Spleen (tissue), 11 donors: Measurements from ENCODE around the gene MYO16. TPM values are rescaled to one million over a fixed set of nuclear protein-coding genes. Genes with fewer than 3 reads are reported as not detected.

Experiments
- DNase-seq: peaks from one replicate; pipeline ENCODE4 v3.0.0-alpha.2; 2020
- H3K27ac ChIP-seq, 8 donors: fragments of 200-600 bp; sonication (generic) in 7 of 8; 1 replicate in 4 of 8; 2 replicates in 4 of 8; pipeline versions ENCODE4 v1.5.0 to v1.8.0; 2016 to 2021; ENCODE audit warnings: inconsistent platforms in 4 of 8, mild to moderate bottlenecking in 4 of 8, moderate library complexity in 1 of 8
- H3K27me3 ChIP-seq, 7 donors: fragments of 200-600 bp; sonication (generic) in 6 of 7; replicated peaks in 1 of 7; 1 replicate in 4 of 7; 2 replicates in 3 of 7; pipeline versions ENCODE4 v1.5.0 to v1.8.0; 2016 to 2021; ENCODE audit warnings: inconsistent platforms in 3 of 7, mild to moderate bottlenecking in 1 of 7
- H3K36me3 ChIP-seq, 6 donors: fragments of 200-600 bp; sonication (generic) in 5 of 6; 1 replicate in 4 of 6; 2 replicates in 2 of 6; pipeline versions ENCODE4 v1.5.0 to v1.8.0; 2016 to 2021; ENCODE audit warnings: inconsistent platforms in 2 of 6
- H3K4me1 ChIP-seq, 6 donors: fragments of 200-600 bp; sonication (generic) in 5 of 6; 1 replicate in 3 of 6; 2 replicates in 3 of 6; pipeline versions ENCODE4 v1.5.0 to v1.8.0; 2016 to 2021; ENCODE audit warnings: inconsistent platforms in 3 of 6
- H3K4me3 ChIP-seq, 8 donors: fragments of 200-600 bp; sonication (generic) in 7 of 8; 1 replicate in 4 of 8; 2 replicates in 4 of 8; pipeline versions ENCODE4 v1.5.0 to v1.8.0; 2016 to 2021; ENCODE audit warnings: inconsistent platforms in 4 of 8, mild to moderate bottlenecking in 4 of 8, moderate library complexity in 2 of 8
- H3K9me3 ChIP-seq, 8 donors: fragments of 200-600 bp; sonication (generic) in 7 of 8; 1 replicate in 4 of 8; 2 replicates in 4 of 8; pipeline versions ENCODE4 v1.5.0 to v1.8.0; 2016 to 2021; ENCODE audit warnings: inconsistent platforms in 4 of 8
- CTCF ChIP-seq, 11 experiments: fragments of 200-600 bp in 7 of 11; fragments of 450-650 bp in 4 of 11; sonication (generic) in 4 of 11; IDR thresholded peaks in 8 of 11; conservative IDR thresholded peaks in 3 of 11; 1 replicate in 7 of 11; 2 replicates in 4 of 11; pipeline versions ENCODE4 v1.4.0 to v1.8.0; 2016 to 2021; ENCODE audit warnings: antibody characterized with exemption in 11 of 11, inconsistent platforms in 4 of 11, mild to moderate bottlenecking in 1 of 11
- POLR2A ChIP-seq, 3 donors: fragments of 450-650 bp; IDR thresholded peaks; one replicate each; pipeline ENCODE4 v1.5.1; 2017; ENCODE audit warnings: antibody characterized with exemption in 3 of 3, mild to moderate bottlenecking in 1 of 3
- POLR2AphosphoS5 ChIP-seq, 3 donors: sonication (generic); formaldehyde crosslinking; IDR thresholded peaks; one replicate each; pipeline ENCODE4 v1.5.1; 2017; ENCODE audit warnings: antibody characterized with exemption in 3 of 3
- WGBS, 5 donors: extraction: QIAGEN DNeasy Blood & Tissue Kit in 3 of 5; methylation state at CpG; one replicate each; pipeline versions ENCODE4 v1.1.5 to v1.1.7; 2013 to 2018; 5-methylcytosine and 5-hydroxymethylcytosine counted together
- intact Hi-C: fragments of 100-400 bp; cut with DNase I; formaldehyde crosslinking; loops from one replicate; pipeline ENCODE4 v1.15.0; 2023; ENCODE audit warnings: low total_unique reads
- polyA plus RNA-seq, 3 donors: library from polyadenylated mRNA; stranded (reverse); fragments of 200-250 nt; gene quantifications; one replicate each; pipeline ENCODE4 v1.2.1, GENCODE V29; 2013
- total RNA-seq, 7 donors: library from RNA; depleted of rRNA in 3 of 7; stranded (reverse); fragments of >200 nt in 3 of 7; fragmentation: NEBNext Ultra II Directional in 4 of 7; extraction: Animal tissue kit (Norgen Biotek cat#: 25700) in 4 of 7; gene quantifications; one replicate each; pipeline versions ENCODE4 v1.1.0 to v1.2.1, GENCODE V29; 2016 to 2021
- donor health status: healthy with polysubstance abuse.
- donor health status: DM: no; HTN: no; CAD: no; lungs with moderate emphysema.
- donor health status: DM: no; HTN: no; CAD: no.
- donor health status: Bipolar disorder and iron deficiency.
- donor health status: healthy.
- donor health status: DM: no; HTN: no; CAD: no.
- donor health status: DM: yes; HTN: yes; CAD: no.

The MYO16 gene
- total and polyA plus RNA-seq, 10 donors = 0.03 to 0.51 (median 0.26) TPM; not detected in 1

- TF ChIP-seq CTCF (IDR thresholded peaks at IDR 0.05 in 8 of 11, conservative IDR thresholded peaks at IDR 0.05 in 3 of 11) (no peak), POLR2A (IDR thresholded peaks at IDR 0.05) (no peak), POLR2AphosphoS5 (IDR thresholded peaks at IDR 0.05) (no peak)
- no peaks in the 10 kb centered on the region for H3K36me3 ChIP-seq
- no peaks in the 10 kb centered on the region for H3K9me3 ChIP-seq
- no peak overlapping the region for H3K27ac ChIP-seq
- intact Hi-C loops = no loop called here
- no peak for DNase-seq
- WGBS, 5 donors = 89 to 98% (median 93%) methylated on average over 7 of the region's 7 CpGs
- no peaks in the 10 kb centered on the region for H3K27me3 ChIP-seq
- no peak overlapping the region for H3K4me3 ChIP-seq
- H3K4me1 ChIP-seq = no peaks in the 10 kb centered on the region
Observed at GRCh38 chr13:108948251-108948671, 318.9 kb downstream of the MYO16 start.

GRCh38 chr13:108950333-108951010, 321.1 kb downstream of the MYO16 start:
- Histone ChIP-seq H3K27me3 (peaks cover 0 to 5% (median 0%) of the 10 kb centered on the region in 7 donors), H3K36me3 (no peaks in the 10 kb centered on the region), H3K4me3 (no peak overlapping the region), H3K4me1 (no peaks in the 10 kb centered on the region), H3K27ac (no peak overlapping the region), H3K9me3 (no peaks in the 10 kb centered on the region)
- DNase-seq = no peak
- TF ChIP-seq POLR2A (IDR thresholded peaks at IDR 0.05) (no peak), POLR2AphosphoS5 (IDR thresholded peaks at IDR 0.05) (no peak), CTCF (IDR thresholded peaks at IDR 0.05 in 8 of 11, conservative IDR thresholded peaks at IDR 0.05 in 3 of 11) (no peak)
- 86 to 92% (median 89%) methylated on average over 8 of the region's 8 CpGs for WGBS, 5 donors
- intact Hi-C loops = no loop called here

GRCh38 chr13:108955741-108956140, 326.3 kb downstream of the MYO16 start:
- intact Hi-C loops = no loop called here
- Histone ChIP-seq H3K4me1 (no peaks in the 10 kb centered on the region), H3K27ac (no peak overlapping the region), H3K4me3 (no peak overlapping the region), H3K27me3 (peaks cover 0 to 8% (median 0%) of the 10 kb centered on the region in 7 donors), H3K36me3 (no peaks in the 10 kb centered on the region), H3K9me3 (no peaks in the 10 kb centered on the region)
- DNase-seq = no peak
- TF ChIP-seq POLR2A (IDR thresholded peaks at IDR 0.05) = no peak
- TF ChIP-seq CTCF (IDR thresholded peaks at IDR 0.05 in 8 of 11, conservative IDR thresholded peaks at IDR 0.05 in 3 of 11) = no peak
- TF ChIP-seq POLR2AphosphoS5 (IDR thresholded peaks at IDR 0.05) = no peak
- 91 to 98% (median 92%) methylated on average over 5 of the region's 5 CpGs for WGBS, 5 donors

- Histone ChIP-seq H3K27ac (no peak overlapping the region), H3K9me3 (no peaks in the 10 kb centered on the region), H3K36me3 (no peaks in the 10 kb centered on the region), H3K27me3 (peaks cover 0 to 8% (median 0%) of the 10 kb centered on the region in 7 donors), H3K4me3 (no peak overlapping the region), H3K4me1 (peaks cover 0 to 6% (median 0%) of the 10 kb centered on the region in 6 donors)
- intact Hi-C loops = no loop called here
- WGBS, 5 donors = 72 to 83% (median 79%) methylated on average over 11 of the region's 11 CpGs
- no peak for TF ChIP-seq CTCF (IDR thresholded peaks at IDR 0.05 in 8 of 11, conservative IDR thresholded peaks at IDR 0.05 in 3 of 11)
- DNase-seq = no peak
Observed at GRCh38 chr13:108957369-108958012, 328.1 kb downstream of the MYO16 start.
